Activated gamma-delta T cell treated with Interleukin-2 at 50 U/mL for 16 hours (primary cell): ENCODE results near the gene SEL1L.
A peak's percentile ranks its signal among the peaks of the same experiment; 100 is the strongest.
"Not testable (repeated sequence)": the region's sequence is repeated elsewhere in the genome, so short reads cannot be mapped to it uniquely, and the experiment has no call there.

ENCODE experiments used
- DNase-seq: peaks from one replicate; pipeline ENCODE4 v3.0.0-alpha.2; 2020

SEL1L gene

DNA sequence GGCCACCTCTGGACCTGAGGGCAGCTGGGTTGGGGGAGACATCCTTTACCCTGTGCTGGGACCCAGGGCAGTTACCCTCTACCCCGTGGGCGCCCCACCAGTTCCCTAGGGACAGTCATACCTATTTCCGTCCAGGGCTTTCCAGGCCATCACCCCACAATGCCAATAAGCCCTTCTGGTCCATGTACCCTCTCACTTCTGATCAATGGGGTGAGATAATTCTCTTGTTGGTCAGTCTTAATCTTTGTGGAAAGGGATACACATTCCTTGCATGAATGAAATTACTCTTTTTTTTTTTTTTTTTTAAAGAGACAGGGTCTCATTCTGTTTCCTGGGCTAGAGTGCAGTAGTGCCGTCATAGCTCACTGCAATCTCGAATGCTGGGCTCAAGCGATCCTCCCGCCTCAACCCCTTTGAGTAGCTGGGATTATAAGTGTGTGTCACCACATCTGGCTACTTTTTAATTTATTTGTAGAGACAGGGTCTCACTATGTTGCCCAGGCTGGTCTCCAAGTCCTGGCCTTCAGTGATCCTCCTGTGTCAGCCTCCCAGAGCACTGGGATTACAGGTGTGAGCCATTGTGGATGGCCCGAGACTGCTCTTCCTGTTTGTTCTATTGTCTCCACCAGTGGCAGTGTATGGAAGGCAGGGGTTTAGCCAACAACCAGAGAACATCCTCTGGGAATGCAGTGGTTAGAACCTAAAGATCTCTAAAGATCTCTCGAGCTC is 87.2 kb downstream of the SEL1L start:
- no peak for DNase-seq

DNA sequence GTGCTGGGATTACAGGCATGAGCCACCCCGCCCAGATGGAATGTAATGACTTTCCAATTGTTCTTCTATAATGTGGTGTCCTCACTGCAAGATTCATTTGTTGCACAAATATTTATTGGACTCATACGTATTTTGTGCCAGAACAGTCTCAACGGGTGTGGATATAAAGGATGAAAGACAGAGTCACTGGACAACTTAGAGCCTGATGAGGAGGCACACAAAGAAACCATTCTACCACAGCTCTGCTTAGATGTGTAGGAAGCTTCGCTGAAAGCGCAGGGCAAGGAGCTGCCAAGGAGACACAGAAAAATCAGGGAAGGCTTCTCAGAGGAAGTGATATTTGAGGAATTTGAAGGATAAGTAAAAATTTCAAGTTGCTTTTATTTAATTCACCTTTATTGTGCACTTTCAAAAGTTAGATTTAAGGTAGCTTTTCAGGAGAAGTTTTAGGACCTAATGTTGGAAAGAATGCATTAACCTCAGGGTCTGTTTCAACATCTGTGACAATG is 92.0 kb downstream of the SEL1L start:
- no peak for DNase-seq

- no peak for DNase-seq
These were observed 93.6 kb downstream of the SEL1L start for GRCh38 chr14:81440041-81440440.

GRCh38 chr14:81437244-81437643 is 96.4 kb downstream of the SEL1L start:
- DNase-seq: no peak

GRCh38 chr14:81436296-81437138 is 97.1 kb downstream of the SEL1L start:
- DNase-seq: peak; percentile 5

DNA sequence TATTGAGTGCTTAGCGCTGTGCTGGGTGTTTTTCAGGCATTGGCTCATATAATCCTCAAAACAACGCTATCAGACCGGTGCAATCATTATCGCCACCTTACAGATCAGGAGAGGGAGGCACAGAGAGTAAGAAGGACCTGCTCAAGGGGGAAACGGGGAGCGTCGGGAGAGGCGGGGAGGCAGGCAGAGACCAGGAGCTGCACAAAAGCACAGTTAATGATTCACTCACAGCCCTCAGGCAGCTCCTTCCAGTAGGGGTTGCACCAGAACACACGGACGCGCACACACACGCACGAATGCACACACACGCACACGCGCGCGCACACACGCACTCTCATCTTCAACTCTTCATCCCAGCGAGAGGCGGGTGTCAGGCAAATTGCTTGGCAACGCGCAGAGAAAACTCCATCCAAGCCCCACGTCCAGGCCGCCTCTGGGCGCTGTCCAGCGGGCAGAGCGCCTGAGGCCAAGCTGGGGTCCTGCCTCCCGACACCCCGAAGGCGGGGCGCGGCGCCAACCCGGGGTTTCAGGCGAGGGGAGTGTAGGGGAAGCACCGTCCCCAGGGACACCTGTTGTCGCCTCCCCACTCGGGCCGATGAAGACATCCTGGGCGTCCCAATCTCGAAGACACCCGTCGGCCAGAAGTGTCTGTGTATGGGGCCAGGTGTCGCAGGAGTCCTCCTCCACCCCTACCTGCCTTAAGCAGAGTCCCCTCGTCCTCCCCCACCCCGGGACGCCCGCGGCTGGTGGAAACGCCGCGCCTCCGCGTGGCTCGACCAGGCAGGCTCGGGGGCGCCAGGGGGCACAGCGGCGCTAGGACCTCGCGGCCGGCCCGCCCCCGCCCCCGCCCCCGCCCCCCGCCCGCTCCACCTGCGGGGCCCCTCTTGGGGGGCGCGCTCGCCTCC is 98.0 kb downstream of the SEL1L start:
- peak; percentile 4 for DNase-seq

DNA sequence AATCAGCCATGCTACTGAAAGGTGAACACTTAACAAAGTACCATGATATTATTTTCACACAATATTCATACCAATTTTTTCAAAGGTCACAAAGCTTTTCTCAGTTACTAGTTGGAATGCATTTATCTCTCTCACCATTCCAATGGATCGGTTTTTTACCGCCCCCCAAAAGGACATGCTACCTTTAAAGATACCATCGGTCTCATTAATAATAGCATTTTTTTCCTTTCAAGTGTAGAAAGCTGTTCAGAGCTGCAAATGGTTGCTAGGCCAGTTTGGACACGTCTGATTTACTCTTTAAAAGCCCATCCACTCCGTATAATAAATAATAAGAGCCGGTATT is 98.6 kb downstream of the SEL1L start:
- DNase-seq: no peak

DNA sequence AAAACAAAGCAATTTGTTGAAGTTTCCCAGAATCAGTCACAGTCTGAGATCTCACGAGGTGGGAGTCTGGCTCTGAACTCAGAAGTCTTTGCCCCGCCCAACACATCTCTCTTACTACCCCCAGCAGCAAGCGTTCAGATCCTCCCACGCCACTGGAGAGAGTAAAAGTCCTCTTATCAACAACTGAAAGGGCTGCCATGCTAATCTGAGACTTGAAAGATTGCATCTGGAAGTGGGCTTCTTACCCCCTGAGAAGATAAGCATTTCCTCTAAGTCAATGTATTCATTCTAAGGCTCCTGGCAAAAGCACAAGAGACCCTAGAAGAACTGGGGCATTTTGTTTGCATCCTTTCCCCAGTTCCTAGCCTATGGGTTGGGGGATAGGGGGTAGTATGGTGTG is 99.4 kb downstream of the SEL1L start:
- no peak for DNase-seq

GRCh38 chr14:81433378-81433777 is 100.3 kb downstream of the SEL1L start:
- no peak for DNase-seq

GRCh38 chr14:81432219-81432661 is 101.4 kb downstream of the SEL1L start:
- no peak for DNase-seq

- DNase-seq: no peak
These were observed 103.4 kb downstream of the SEL1L start for GRCh38 chr14:81430235-81430634.

DNA sequence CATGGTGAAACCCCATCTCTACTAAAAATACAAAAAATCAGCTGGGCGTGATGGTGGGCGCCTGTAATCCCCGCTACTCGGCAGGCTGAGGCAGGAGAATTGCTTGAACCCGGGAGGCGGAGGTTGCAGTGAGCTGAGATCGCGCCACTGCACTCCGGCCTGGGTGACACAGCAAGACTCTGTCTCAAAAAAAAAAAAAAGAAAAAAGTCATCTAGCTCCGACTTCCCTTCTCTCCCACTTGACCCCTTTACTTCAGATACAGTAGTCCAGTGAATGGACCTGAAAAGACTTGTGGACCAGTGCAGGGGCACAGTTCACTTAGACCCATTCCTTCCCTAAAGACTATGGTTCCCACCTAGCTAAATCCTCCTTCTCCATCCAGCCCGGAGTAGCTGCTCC is 103.9 kb downstream of the SEL1L start:
- not testable (repeated sequence) for DNase-seq

DNA sequence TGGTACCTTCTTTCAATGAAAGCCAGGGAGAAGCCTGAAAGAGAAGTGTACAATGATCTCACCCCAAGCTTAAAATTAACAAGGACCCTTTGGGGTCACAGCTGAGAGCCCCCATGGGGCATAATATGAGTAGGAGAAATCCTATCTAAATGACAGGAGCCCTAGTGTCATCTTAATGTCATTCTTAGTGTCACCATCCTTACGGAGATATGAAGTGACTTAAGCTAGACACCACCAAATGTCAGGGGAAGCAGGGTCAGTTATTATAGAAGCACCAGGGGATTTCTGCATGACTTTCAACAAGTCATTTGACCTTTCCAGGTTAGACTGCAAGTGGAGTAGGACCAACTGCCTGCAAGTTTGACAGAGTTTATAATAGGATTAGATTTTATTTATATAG is 104.6 kb downstream of the SEL1L start:
- DNase-seq: no peak

- no peak for DNase-seq
These were observed 106.2 kb downstream of the SEL1L start for GRCh38 chr14:81427348-81428058.

DNA sequence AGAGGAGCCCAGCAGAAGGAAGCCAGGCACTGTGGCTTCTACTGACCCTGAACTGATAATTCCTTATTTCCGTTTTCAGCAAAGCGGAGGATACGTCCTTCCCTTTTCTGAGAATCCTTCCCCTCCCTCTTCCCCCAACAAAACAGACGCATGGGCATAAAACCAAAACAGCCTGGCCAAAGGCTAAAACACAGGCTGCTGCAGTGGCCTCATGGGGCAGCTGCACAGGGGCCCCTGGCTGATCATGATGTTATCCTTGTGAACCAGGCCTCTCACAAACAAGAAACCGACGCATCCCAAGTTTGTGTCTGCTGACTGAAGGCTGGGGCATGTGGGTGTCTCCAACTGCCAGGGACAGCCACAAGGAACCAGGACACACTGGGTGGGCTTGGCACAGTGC is 110.1 kb downstream of the SEL1L start:
- DNase-seq: no peak
